NCI-H82 treated with DMSO at 0.1 percent for 48 hours (cell line): ENCODE results near the gene R3HDM1.
A peak's percentile ranks its signal among the peaks of the same experiment; 100 is the strongest.
"Not testable (repeated sequence)": the region's sequence is repeated elsewhere in the genome, so short reads cannot be mapped to it uniquely, and the experiment has no call there.

Experiments
- DNase-seq: peaks from one replicate; lab custom pipeline; 2025; ENCODE audit not compliant: unreplicated experiment; lab: John Stamatoyannopoulos, UW

Gene R3HDM1

GRCh38 chr2:135704075-135704474, 172.8 kb downstream of the R3HDM1 start:
- not testable (repeated sequence) for DNase-seq

- no peak for DNase-seq
Observed at GRCh38 chr2:135708159-135708558, 176.9 kb downstream of the R3HDM1 start.

- DNase-seq = peak; percentile 39
Observed at GRCh38 chr2:135709992-135710391, 178.7 kb downstream of the R3HDM1 start.

GRCh38 chr2:135715086-135715485, 183.8 kb downstream of the R3HDM1 start:
- DNase-seq = not testable (repeated sequence)

- DNase-seq = no peak
Observed at GRCh38 chr2:135728064-135728743, 196.9 kb downstream of the R3HDM1 start.

GRCh38 chr2:135732561-135732960, 201.3 kb downstream of the R3HDM1 start:
- no peak for DNase-seq

- no peak for DNase-seq
Observed at GRCh38 chr2:135733045-135733444, 201.8 kb downstream of the R3HDM1 start.

GRCh38 chr2:135736546-135736945, 205.3 kb downstream of the R3HDM1 start:
- DNase-seq = no peak

- DNase-seq = no peak
Observed at GRCh38 chr2:135740206-135740605, 208.9 kb downstream of the R3HDM1 start.

GRCh38 chr2:135741043-135741394, 209.7 kb downstream of the R3HDM1 start:
- DNase-seq = no peak

- peak; percentile 93 for DNase-seq
Observed at GRCh38 chr2:135741395-135742324, 210.4 kb downstream of the R3HDM1 start, which contains the start of gene UBXN4. TSS of gene UBXN4 (plus strand) at chr2:135741855. CDS start at chr2:135741930, 75 bp downstream.

GRCh38 chr2:135742325-135742757, 211.1 kb downstream of the R3HDM1 start:
- peak; percentile 31 for DNase-seq

- DNase-seq = peak; percentile 91
Observed at GRCh38 chr2:135743860-135744259, 212.6 kb downstream of the R3HDM1 start.

GRCh38 chr2:135744760-135745314, 213.6 kb downstream of the R3HDM1 start:
- DNase-seq = peak; percentile 69

- DNase-seq = no peak
Observed at GRCh38 chr2:135745545-135745944, 214.3 kb downstream of the R3HDM1 start.

GRCh38 chr2:135755573-135755972, 224.3 kb downstream of the R3HDM1 start:
- DNase-seq = no peak

- no peak for DNase-seq
Observed at GRCh38 chr2:135756692-135757091, 225.4 kb downstream of the R3HDM1 start.

- peak; percentile 68 for DNase-seq
Observed at GRCh38 chr2:135762022-135762421, 230.7 kb downstream of the R3HDM1 start.

- no peak for DNase-seq
Observed at GRCh38 chr2:135762530-135762929, 231.2 kb downstream of the R3HDM1 start.

- DNase-seq = no peak
Observed at GRCh38 chr2:135768863-135769262, 237.6 kb downstream of the R3HDM1 start.

GRCh38 chr2:135773319-135773718, 242.0 kb downstream of the R3HDM1 start:
- no peak for DNase-seq

GRCh38 chr2:135773917-135774316, 242.6 kb downstream of the R3HDM1 start:
- DNase-seq = no peak
